ENCODE measurements around the gene TSR1. TPM values are rescaled to one million over a fixed set of nuclear protein-coding genes. Genes with fewer than 3 reads are reported as not detected.

TSR1 gene

DNA sequence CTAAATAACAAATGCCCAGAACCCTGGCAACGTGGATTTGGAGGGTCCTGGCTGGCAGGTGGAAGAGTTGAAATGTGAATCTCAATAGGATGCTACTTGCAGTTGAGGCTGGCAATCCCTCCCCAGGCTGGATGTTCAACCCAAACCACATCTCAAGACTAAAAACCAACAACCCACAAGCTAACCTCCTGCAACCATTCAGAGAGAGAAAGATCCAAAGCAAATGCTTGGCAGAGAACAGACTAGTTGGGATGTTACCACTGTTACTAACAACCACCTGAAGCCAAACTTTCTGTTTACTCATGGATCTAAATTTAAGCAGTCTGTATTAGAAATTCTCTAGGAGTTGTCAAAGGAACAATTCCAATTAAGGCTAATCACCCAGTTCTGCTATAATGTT lies 60.5 kb downstream of the TSR1 start:
- DNase-seq (ENCODE audit: low spot score), result no peak
- H4K8ac ChIP-seq (ENCODE audit: low read depth, low read length), result no peak overlapping the region
- H3K4me1 ChIP-seq (ENCODE audit: control insufficient read depth in 2 of 2, insufficient read depth in 1 of 2, low read depth in 1 of 2, low read length in 2 of 2), result no peaks in the 10 kb centered on the region
- H3K23ac ChIP-seq (ENCODE audit: low read depth, low read length, poor library complexity), result no peak overlapping the region
- no CpG with 5 or more reads among the region's 1 CpG for WGBS, 2 donors (ENCODE audit: extremely low coverage in 2 of 2, insufficient read length in 2 of 2, insufficient replicate concordance in 1 of 2)
- H3K36me3 ChIP-seq (replicated peaks in 1 of 2; ENCODE audit: control insufficient read depth in 2 of 2, insufficient read depth in 2 of 2, low read length in 2 of 2), result peaks cover 17 to 87% of the 10 kb centered on the region in 2 donors
- no peak overlapping the region for H2AFZ ChIP-seq (ENCODE audit: low read length)
- H2BK12ac ChIP-seq (ENCODE audit: low read length), result no peak overlapping the region
- H3K9me3 ChIP-seq (replicated peaks in 1 of 2; ENCODE audit: control insufficient read depth in 2 of 2, insufficient read depth in 1 of 2, low read depth in 1 of 2, low read length in 2 of 2), result no peaks in the 10 kb centered on the region
- no peak overlapping the region for H2AK5ac ChIP-seq (ENCODE audit: low read depth, low read length)
- H3K18ac ChIP-seq (ENCODE audit: low read length), result no peak overlapping the region
- H2BK15ac ChIP-seq (ENCODE audit: low read length), result no peak overlapping the region
- no peak overlapping the region for H4K91ac ChIP-seq (ENCODE audit: low read depth, low read length, poor library complexity)
- no peaks in the 10 kb centered on the region for H3K27me3 ChIP-seq (ENCODE audit: control insufficient read depth in 3 of 3, insufficient read depth in 3 of 3, low read depth in 1 of 3, low read length in 3 of 3)
- no peak overlapping the region for H3K27ac ChIP-seq (replicated peaks; ENCODE audit: low read length)
- no peak overlapping the region for H3K9ac ChIP-seq (ENCODE audit: low read depth, low read length, poor library complexity)
- H3K14ac ChIP-seq (ENCODE audit: low read length), result no peak overlapping the region
- no peak overlapping the region for H2BK5ac ChIP-seq (ENCODE audit: low read length)
- no peak overlapping the region for H3K4me3 ChIP-seq (ENCODE audit: low read length in 2 of 2)
- no peak overlapping the region for H3K4ac ChIP-seq (ENCODE audit: low read length)
- no peak overlapping the region for H3K4me2 ChIP-seq (ENCODE audit: insufficient read depth, low read length, poor library complexity, severe bottlenecking)
- peaks cover 2% of the 10 kb centered on the region for H3K79me1 ChIP-seq (ENCODE audit: low read depth, low read length)
- no peak overlapping the region for H2BK120ac ChIP-seq (ENCODE audit: low read depth, low read length)

- Histone ChIP-seq H3K9me3 (replicated peaks in 1 of 2; ENCODE audit: control insufficient read depth in 2 of 2, insufficient read depth in 1 of 2, low read depth in 1 of 2, low read length in 2 of 2) (no peaks in the 10 kb centered on the region), H3K4ac (ENCODE audit: low read length) (no peak overlapping the region), H3K27me3 (ENCODE audit: control insufficient read depth in 3 of 3, insufficient read depth in 3 of 3, low read depth in 1 of 3, low read length in 3 of 3) (no peaks in the 10 kb centered on the region), H2BK12ac (ENCODE audit: low read length) (no peak overlapping the region), H2BK5ac (ENCODE audit: low read length) (no peak overlapping the region), H3K14ac (ENCODE audit: low read length) (no peak overlapping the region), H3K36me3 (replicated peaks in 1 of 2; ENCODE audit: control insufficient read depth in 2 of 2, insufficient read depth in 2 of 2, low read length in 2 of 2) (peaks cover 16 to 87% of the 10 kb centered on the region in 2 donors), H3K18ac (ENCODE audit: low read length) (no peak overlapping the region), H2AK5ac (ENCODE audit: low read depth, low read length) (no peak overlapping the region), H4K8ac (ENCODE audit: low read depth, low read length) (no peak overlapping the region), H3K4me2 (ENCODE audit: insufficient read depth, low read length, poor library complexity, severe bottlenecking) (no peak overlapping the region), H2AFZ (ENCODE audit: low read length) (no peak overlapping the region), H2BK120ac (ENCODE audit: low read depth, low read length) (no peak overlapping the region), H3K79me1 (ENCODE audit: low read depth, low read length) (peaks cover 2% of the 10 kb centered on the region), H3K4me3 (ENCODE audit: low read length in 2 of 2) (no peak overlapping the region), H3K23ac (ENCODE audit: low read depth, low read length, poor library complexity) (no peak overlapping the region), H2BK15ac (ENCODE audit: low read length) (no peak overlapping the region), H3K9ac (ENCODE audit: low read depth, low read length, poor library complexity) (no peak overlapping the region), H4K91ac (ENCODE audit: low read depth, low read length, poor library complexity) (no peak overlapping the region), H3K4me1 (ENCODE audit: control insufficient read depth in 2 of 2, insufficient read depth in 1 of 2, low read depth in 1 of 2, low read length in 2 of 2) (no peaks in the 10 kb centered on the region), H3K27ac (replicated peaks; ENCODE audit: low read length) (no peak overlapping the region)
- no CpG with 5 or more reads among the region's 2 CpGs for WGBS, 2 donors (ENCODE audit: extremely low coverage in 2 of 2, insufficient read length in 2 of 2, insufficient replicate concordance in 1 of 2)
- no peak for DNase-seq (ENCODE audit: low spot score)
These were observed 61.8 kb downstream of the TSR1 start for GRCh38 chr17:2274414-2274813.

Small RNA genes lying within 50 kb of the gene (small RNA-seq; reads per million reads assigned to genes)
- not detected for gene AC006435.3 (ENCODE audit: insufficient read depth)
- 508 reads per million, percentile 98 among the genes with 10 or more reads in this experiment for gene SNORD91A (ENCODE audit: insufficient read depth)
- 277 reads per million, percentile 98 among the genes with 10 or more reads in this experiment for gene SNORD91B (ENCODE audit: insufficient read depth)
